ENCODE data around the gene GIMAP4. TPM values are rescaled to one million over a fixed set of nuclear protein-coding genes. Genes with fewer than 3 reads are reported as not detected.
A peak's percentile ranks its signal among the peaks of the same experiment; 100 is the strongest.
"Not testable (repeated sequence)": the region's sequence is repeated elsewhere in the genome, so short reads cannot be mapped to it uniquely, and the experiment has no call there.

Gene GIMAP4
- 100 to 1,000 TPM; 109 to 135 TPM for total RNA-seq

DNA sequence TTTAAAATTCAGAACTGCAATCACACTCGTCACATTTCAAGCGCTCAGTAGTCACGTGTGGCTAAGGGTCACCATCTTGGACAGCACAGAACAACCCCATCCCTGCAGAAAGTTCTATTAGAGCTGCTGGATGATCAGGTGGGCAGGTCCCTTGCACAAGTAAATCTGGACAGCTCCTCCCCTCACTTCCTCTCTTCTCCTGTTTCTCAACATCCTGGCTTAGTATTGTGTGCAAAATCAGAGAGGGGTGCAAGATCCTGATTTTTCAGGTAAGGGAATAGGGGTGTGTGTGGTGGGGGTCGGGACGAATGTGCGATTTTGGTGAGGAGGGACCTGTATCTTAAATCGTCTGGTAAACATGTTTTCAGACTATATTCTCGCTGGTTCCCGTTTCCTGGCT is at the start of gene GIMAP4:
Gene GIMAP4 (plus strand): TSS at position 222 of the 400 bp plus-strand sequence. CDS start 2,512 bp downstream, outside the sequence.
- peak; percentile 45 for DNase-seq
- ChIA-PET CTCF (interaction anchor here (0.6 to 2.7 kb wide), 8 partner anchors 8 to 450 kb away, joined by 3 to 16 read pairs (median 5); partner anchors contain the start of genes GIMAP1 and GIMAP2), POLR2A (interaction anchor here (0.9 to 1.8 kb wide), 3 partner anchors 101 to 188 kb away, joined by 3 to 4 read pairs (median 4); no protein-coding TSS in a partner anchor)
- Mint-ChIP-seq H3K36me3 (ENCODE audit: low read depth) (peaks cover 39% of the 10 kb centered on the region), H3K9me3 (ENCODE audit: low read depth) (peaks cover 10% of the 10 kb centered on the region), H3K4me1 (peaks cover 67% of the 10 kb centered on the region), H3K27ac (peak within 1 kb of the TSS; percentile 99), H3K4me3 (peak within 1 kb of the TSS; percentile 89), H3K27me3 (no peaks in the 10 kb centered on the region)
- intact Hi-C loops (cut with DNase I, micrococcal nuclease) = loop anchor here (2.0 to 10.0 kb wide), 7 partner anchors 65 to 778 kb away; partner anchors contain the start of genes FASTK (in 1 of the 2), GIMAP5 (in 1 of the 2), GIMAP6 (in 1 of the 2) and GIMAP8 (in 1 of the 2)
- ATAC-seq = peak; percentile 50

DNA sequence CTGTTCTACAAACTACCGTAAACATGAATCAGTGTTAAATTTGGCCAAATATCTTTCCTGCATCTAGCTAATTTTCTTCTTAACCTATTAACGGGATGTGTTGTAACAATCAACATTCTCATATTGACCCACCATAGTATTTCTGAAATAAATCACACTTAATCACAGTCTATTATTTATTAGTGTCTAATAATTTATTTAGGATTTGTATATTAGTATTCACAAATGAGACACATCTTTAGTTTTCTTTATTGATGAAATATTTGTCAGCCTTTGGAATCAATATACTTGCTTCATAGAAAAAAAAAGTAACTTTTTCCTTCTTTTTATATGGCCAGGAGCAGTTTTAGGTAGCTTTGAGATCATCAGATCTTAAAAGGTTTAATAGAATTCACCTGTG is 47.9 kb upstream of the GIMAP4 start:
- ChIA-PET POLR2A (no interaction called here), CTCF (interaction anchor here (0.9 to 2.6 kb wide), 3 partner anchors 11 to 167 kb away, joined by 3 to 9 read pairs (median 4); partner anchors contain the start of gene GIMAP2)
- H3K27ac Mint-ChIP-seq = peak overlapping the region; percentile 99
- peaks cover 27% of the 10 kb centered on the region for H3K4me1 Mint-ChIP-seq
- H3K9me3 Mint-ChIP-seq (ENCODE audit: low read depth) = peaks cover 7% of the 10 kb centered on the region
- ATAC-seq = no peak
- no peaks in the 10 kb centered on the region for H3K27me3 Mint-ChIP-seq
- intact Hi-C loops (cut with DNase I, micrococcal nuclease) = loop anchor here (5.0 to 10.0 kb wide), 3 partner anchors 37 to 565 kb away; partner anchors contain the start of genes AGAP3 (in 1 of the 2), FASTK (in 1 of the 2), GIMAP5 (in 1 of the 2) and TMUB1 (in 1 of the 2)
- H3K4me3 Mint-ChIP-seq = peak overlapping the region; percentile 96
- H3K36me3 Mint-ChIP-seq (ENCODE audit: low read depth) = peaks cover 39% of the 10 kb centered on the region
- no peak for DNase-seq

DNA sequence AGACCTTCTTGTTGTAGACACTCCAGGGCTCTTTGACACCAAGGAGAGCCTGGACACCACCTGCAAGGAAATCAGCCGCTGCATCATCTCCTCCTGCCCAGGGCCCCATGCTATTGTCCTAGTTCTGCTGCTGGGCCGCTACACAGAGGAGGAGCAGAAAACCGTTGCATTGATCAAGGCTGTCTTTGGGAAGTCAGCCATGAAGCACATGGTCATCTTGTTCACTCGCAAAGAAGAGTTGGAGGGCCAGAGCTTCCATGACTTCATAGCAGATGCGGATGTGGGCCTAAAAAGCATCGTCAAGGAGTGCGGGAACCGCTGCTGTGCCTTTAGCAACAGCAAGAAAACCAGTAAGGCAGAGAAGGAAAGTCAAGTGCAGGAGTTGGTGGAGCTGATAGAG is 47.0 kb upstream of the GIMAP4 start:
- Mint-ChIP-seq H3K9me3 (ENCODE audit: low read depth) (peaks cover 12% of the 10 kb centered on the region), H3K27me3 (no peaks in the 10 kb centered on the region), H3K27ac (peak overlapping the region; percentile 99), H3K4me1 (peaks cover 28% of the 10 kb centered on the region), H3K36me3 (ENCODE audit: low read depth) (peaks cover 43% of the 10 kb centered on the region), H3K4me3 (peak overlapping the region; percentile 96)
- ChIA-PET CTCF (interaction anchor here (0.6 to 2.6 kb wide), 5 partner anchors 33 to 166 kb away, joined by 3 to 9 read pairs (median 4); partner anchors contain the start of gene GIMAP2), POLR2A (interaction anchor here (0.5 kb wide), 1 partner anchor 42 kb away, joined by 3 read pairs; no protein-coding TSS in a partner anchor)
- DNase-seq (peak; percentile 63), ATAC-seq (peak; percentile 38)
- intact Hi-C loops (cut with DNase I, micrococcal nuclease) = loop anchor here in 1 of 2 experiments (2.0 kb wide), 1 partner anchor 13 kb away; no protein-coding TSS in a partner anchor

DNA sequence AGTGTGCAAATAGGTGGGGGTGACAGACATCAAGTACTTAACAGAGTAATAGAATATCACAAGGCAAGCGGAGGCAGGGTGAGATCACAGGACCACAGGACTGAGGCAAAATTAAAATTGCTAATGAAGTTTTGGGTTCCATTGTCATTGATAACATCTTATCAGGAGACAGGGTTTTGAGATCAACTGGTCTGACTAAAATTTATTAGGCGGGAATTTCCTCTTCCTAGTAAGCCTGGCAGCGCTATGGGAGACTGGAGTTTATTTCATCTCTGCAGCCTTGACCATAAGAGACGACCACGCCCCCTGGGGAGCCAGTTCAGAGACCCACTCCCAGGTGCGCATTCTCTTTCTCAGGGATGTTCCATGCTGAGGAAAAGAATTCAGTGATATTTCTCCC is 44.3 kb upstream of the GIMAP4 start:
- H3K27ac Mint-ChIP-seq; DNase-seq; ATAC-seq; H3K27me3 Mint-ChIP-seq; intact Hi-C loops (cut with DNase I, micrococcal nuclease); POLR2A ChIA-PET; H3K4me3 Mint-ChIP-seq; CTCF ChIA-PET: not testable (repeated sequence)
- Mint-ChIP-seq H3K4me1 (peaks cover 36% of the 10 kb centered on the region), H3K36me3 (ENCODE audit: low read depth) (peaks cover 50% of the 10 kb centered on the region), H3K9me3 (ENCODE audit: low read depth) (peaks cover 30% of the 10 kb centered on the region)

DNA sequence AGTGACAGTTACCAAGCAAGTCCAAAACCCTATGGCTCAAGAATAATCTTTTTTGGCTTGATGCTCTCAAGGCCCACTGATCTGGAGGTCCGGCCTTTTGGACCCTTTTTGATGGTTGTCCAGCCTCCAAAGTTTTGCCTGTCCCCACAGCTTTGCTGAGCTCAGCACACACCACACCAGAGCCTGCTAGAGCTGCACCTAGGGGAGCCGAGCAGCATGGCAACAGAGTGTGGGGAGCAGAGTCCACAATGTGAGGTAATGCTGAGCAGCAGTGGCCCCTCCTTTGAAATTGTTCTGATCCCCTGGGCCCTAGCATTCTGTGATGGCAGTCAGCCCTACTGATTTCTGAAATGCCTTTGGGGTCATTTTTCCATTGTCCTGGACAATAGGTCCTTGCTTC is 43.2 kb upstream of the GIMAP4 start:
- ATAC-seq = peak; percentile 47
- peaks cover 36% of the 10 kb centered on the region for H3K4me1 Mint-ChIP-seq
- ChIA-PET POLR2A (no interaction called here), CTCF (interaction anchor here (0.7 to 1.8 kb wide), 2 partner anchors 10 to 178 kb away, joined by 3 to 4 read pairs; no protein-coding TSS in a partner anchor)
- H3K27me3 Mint-ChIP-seq = no peaks in the 10 kb centered on the region
- no peak for DNase-seq
- no peak overlapping the region for H3K4me3 Mint-ChIP-seq
- H3K9me3 Mint-ChIP-seq (ENCODE audit: low read depth) = peaks cover 40% of the 10 kb centered on the region
- H3K27ac Mint-ChIP-seq = no peak overlapping the region
- H3K36me3 Mint-ChIP-seq (ENCODE audit: low read depth) = peaks cover 57% of the 10 kb centered on the region
- intact Hi-C loops (cut with DNase I, micrococcal nuclease) = no loop called here

DNA sequence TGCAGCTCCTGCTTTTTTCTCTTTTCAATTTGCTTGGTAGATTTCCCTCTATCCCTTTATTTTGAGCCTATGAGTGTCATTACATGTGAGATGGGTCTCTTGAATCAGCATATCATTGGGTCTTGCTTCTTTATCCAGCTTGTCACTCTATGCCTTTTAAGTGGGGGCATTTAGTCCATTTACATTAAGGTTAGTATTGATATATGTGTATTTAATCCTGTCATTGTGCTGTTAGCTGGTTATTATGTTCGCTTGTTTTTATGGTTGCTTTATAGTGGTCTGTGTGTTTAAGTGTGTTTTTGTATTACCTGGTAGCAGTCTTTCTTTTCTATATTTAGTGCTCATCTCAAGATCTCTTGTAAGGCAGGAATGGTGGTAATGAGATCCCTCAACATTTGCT is 35.5 kb upstream of the GIMAP4 start:
- ATAC-seq = no peak
- H3K9me3 Mint-ChIP-seq (ENCODE audit: low read depth) = peaks cover 59% of the 10 kb centered on the region
- POLR2A ChIA-PET = no interaction called here

DNA sequence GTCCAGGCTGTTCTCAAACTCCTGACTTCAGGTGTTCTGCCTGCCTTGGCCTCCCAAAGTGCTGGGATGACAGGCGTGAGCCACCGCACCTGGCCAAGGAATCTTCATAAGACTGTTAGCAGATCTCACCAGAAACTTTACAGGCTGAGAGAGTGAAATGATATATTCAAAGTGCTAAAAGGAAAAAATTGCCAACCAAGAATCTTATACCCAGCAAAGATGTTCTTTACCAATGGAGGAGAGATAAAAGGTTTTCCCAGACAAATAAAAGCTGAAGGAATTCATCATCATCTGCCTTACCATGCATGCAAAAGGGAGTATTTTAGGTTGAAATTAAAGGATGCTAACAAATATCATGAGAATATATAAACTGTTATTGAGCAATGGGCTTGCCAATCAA is 28.9 kb upstream of the GIMAP4 start:
- ATAC-seq = no peak
- no peak for DNase-seq
- Mint-ChIP-seq H3K27ac (no peak overlapping the region), H3K4me3 (no peak overlapping the region), H3K9me3 (ENCODE audit: low read depth) (peaks cover 39% of the 10 kb centered on the region), H3K27me3 (no peaks in the 10 kb centered on the region), H3K4me1 (peaks cover 9% of the 10 kb centered on the region), H3K36me3 (ENCODE audit: low read depth) (peaks cover 29% of the 10 kb centered on the region)
- intact Hi-C loops (cut with DNase I, micrococcal nuclease) = no loop called here
- ChIA-PET CTCF (no interaction called here), POLR2A (interaction anchor here (0.5 kb wide), 1 partner anchor 192 kb away, joined by 3 read pairs; no protein-coding TSS in a partner anchor)

More for the DNA sequence above, 35.5 kb upstream of the GIMAP4 start:
- peaks cover 42% of the 10 kb centered on the region for H3K36me3 Mint-ChIP-seq (ENCODE audit: low read depth)
- H3K27ac Mint-ChIP-seq = no peak overlapping the region
- CTCF ChIA-PET = interaction anchor here (0.6 to 2.1 kb wide), 3 partner anchors 10 to 143 kb away, joined by 6 to 7 read pairs (median 6); no protein-coding TSS in a partner anchor
- H3K27me3 Mint-ChIP-seq = no peaks in the 10 kb centered on the region
- DNase-seq = no peak
- H3K4me1 Mint-ChIP-seq = peaks cover 5% of the 10 kb centered on the region
- H3K4me3 Mint-ChIP-seq = no peak overlapping the region
- intact Hi-C loops (cut with DNase I, micrococcal nuclease) = no loop called here

DNA sequence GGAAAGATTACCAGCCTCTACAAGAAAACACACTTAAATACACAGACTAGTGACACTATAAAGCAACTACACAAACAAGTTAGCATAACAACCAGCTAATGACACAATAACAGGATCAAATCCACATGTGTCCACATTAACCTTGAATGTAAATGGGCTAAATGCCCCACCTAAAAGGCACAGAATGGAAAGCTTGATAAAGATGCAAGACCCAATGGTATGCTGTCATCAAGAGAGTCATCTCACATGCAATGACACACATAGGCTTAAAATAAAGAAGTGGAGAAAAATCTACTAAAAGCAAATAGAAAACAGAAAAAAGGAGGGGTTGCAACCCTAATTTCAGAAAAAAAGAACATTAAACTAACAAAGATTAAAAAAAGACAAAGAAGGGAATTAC is 14.0 kb upstream of the GIMAP4 start:
- POLR2A ChIA-PET = no interaction called here
- ATAC-seq = peak; percentile 57
- CTCF ChIA-PET = interaction anchor here (0.7 to 3.3 kb wide), 9 partner anchors 9 to 170 kb away, joined by 3 to 13 read pairs (median 4); partner anchors contain the start of gene GIMAP4
- no peaks in the 10 kb centered on the region for H3K27me3 Mint-ChIP-seq
- peaks cover 62% of the 10 kb centered on the region for H3K4me1 Mint-ChIP-seq
- intact Hi-C loops (cut with DNase I, micrococcal nuclease) = no loop called here
- peak overlapping the region; percentile 60 for H3K27ac Mint-ChIP-seq
- peaks cover 47% of the 10 kb centered on the region for H3K36me3 Mint-ChIP-seq (ENCODE audit: low read depth)
- H3K4me3 Mint-ChIP-seq = no peak overlapping the region
- no peak for DNase-seq
- H3K9me3 Mint-ChIP-seq (ENCODE audit: low read depth) = peaks cover 37% of the 10 kb centered on the region

DNA sequence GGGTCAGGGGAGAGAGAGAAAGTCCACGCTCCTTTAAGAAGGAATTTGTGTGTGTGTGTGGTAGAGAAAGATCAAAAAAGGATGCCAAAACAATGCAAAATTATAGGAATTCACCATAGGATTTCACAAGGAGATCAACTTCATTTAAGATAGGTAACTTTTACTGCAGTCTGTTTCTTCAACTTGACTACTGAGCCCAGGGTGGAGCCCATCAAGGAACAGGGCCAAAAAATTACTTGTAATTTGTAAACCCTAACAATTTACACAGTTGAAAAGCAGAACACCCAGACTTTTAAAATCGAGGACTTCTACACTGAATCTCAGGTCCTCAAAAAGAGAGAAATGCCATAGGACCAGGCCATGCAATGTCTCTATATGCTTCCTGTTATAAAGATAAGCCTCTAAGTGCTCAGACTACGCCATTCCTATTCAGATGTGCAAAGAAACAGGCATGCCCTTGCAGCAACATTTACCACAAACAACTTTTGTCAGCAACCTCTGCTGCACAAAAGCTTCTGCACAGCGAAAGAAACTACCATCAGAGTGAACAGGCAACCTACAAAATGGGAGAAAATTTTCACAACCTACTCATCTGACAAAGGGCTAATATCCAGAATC is 10.6 kb upstream of the GIMAP4 start:
- POLR2A ChIA-PET = no interaction called here
- CTCF ChIA-PET = interaction anchor here (0.6 to 1.6 kb wide), 2 partner anchors 11 to 62 kb away, joined by 3 to 4 read pairs; no protein-coding TSS in a partner anchor
- DNase-seq (no peak), ATAC-seq (peak; percentile 70)
- H3K36me3 Mint-ChIP-seq (ENCODE audit: low read depth) = peaks cover 54% of the 10 kb centered on the region
- peak overlapping the region; percentile 91 for H3K27ac Mint-ChIP-seq
- no peaks in the 10 kb centered on the region for H3K27me3 Mint-ChIP-seq
- peak overlapping the region; percentile 9 for H3K4me3 Mint-ChIP-seq
- peaks cover 71% of the 10 kb centered on the region for H3K4me1 Mint-ChIP-seq
- H3K9me3 Mint-ChIP-seq (ENCODE audit: low read depth) = peaks cover 47% of the 10 kb centered on the region
- intact Hi-C loops (cut with DNase I, micrococcal nuclease) = no loop called here

DNA sequence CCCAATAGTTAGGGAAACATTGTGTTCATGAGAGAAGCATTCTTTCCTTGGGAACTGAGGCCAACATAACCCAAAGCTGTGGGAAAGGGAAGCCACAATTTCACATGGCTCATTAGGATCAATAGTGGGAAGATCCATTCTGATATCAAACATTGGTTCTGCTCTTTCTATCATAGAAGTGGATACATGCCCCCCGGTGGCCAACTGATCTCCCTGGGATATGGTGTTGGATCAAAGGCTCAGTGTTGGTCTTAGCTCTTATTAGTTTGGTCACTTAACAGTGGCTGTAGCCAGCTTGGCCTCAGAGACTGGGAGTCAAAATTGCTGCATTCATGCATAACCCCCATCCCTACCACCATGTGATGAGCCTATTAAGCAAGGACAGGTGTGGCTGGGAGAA is 6.7 kb upstream of the GIMAP4 start:
- H3K27ac Mint-ChIP-seq = peak overlapping the region; percentile 37
- H3K36me3 Mint-ChIP-seq (ENCODE audit: low read depth) = peaks cover 29% of the 10 kb centered on the region
- H3K9me3 Mint-ChIP-seq (ENCODE audit: low read depth) = peaks cover 24% of the 10 kb centered on the region
- ChIA-PET CTCF (interaction anchor here (1.0 kb wide), 1 partner anchor 194 kb away, joined by 3 read pairs; no protein-coding TSS in a partner anchor), POLR2A (no interaction called here)
- peak; percentile 52 for DNase-seq
- H3K4me3 Mint-ChIP-seq = no peak overlapping the region
- no peak for ATAC-seq
- intact Hi-C loops (cut with DNase I, micrococcal nuclease) = loop anchor here in 1 of 2 experiments (10.0 kb wide), 1 partner anchor 784 kb away; the partner anchor contains the start of gene NUB1
- no peaks in the 10 kb centered on the region for H3K27me3 Mint-ChIP-seq
- H3K4me1 Mint-ChIP-seq = peaks cover 70% of the 10 kb centered on the region

DNA sequence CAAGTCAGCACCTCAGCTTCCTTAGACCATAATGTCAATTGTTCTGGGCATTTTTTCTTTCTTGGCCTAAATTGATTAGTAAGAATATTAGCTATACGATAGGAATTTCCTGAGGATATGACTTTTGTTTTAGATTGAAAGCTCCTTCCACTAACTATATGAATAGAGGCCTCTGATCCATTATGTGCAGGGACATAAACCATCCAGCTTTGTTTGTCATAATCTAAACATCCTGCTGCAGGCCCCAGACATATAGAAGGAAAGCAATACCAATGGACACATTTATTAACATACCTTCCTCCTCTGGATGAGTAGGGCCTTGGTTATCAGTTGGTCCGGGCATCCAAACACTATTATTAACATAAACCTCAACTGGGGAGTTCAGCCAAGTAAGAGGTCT is 4.3 kb upstream of the GIMAP4 start:
- ChIA-PET CTCF (interaction anchor here (0.8 to 2.4 kb wide), 5 partner anchors 10 to 335 kb away, joined by 3 to 13 read pairs (median 5); partner anchors contain the start of gene GIMAP1), POLR2A (no interaction called here)
- intact Hi-C loops (cut with DNase I, micrococcal nuclease) = loop anchor here in 1 of 2 experiments (10.0 kb wide), 1 partner anchor 782 kb away; the partner anchor contains the start of gene NUB1
- H3K9me3 Mint-ChIP-seq (ENCODE audit: low read depth) = peaks cover 24% of the 10 kb centered on the region
- no peaks in the 10 kb centered on the region for H3K27me3 Mint-ChIP-seq
- ATAC-seq (no peak), DNase-seq (no peak)
- peaks cover 27% of the 10 kb centered on the region for H3K36me3 Mint-ChIP-seq (ENCODE audit: low read depth)
- H3K27ac Mint-ChIP-seq = peak overlapping the region; percentile 99
- H3K4me3 Mint-ChIP-seq = peak overlapping the region; percentile 61
- H3K4me1 Mint-ChIP-seq = peaks cover 68% of the 10 kb centered on the region
